K562 (cell line): ENCODE results near the gene SRGAP3.

ENCODE experiments used
- CBX8 ChIP-seq: fragments of 200-600 bp; sonication (generic); IDR thresholded peaks from 2 replicates; pipeline ENCODE4 v1.6.1; 2012; ENCODE audit warnings: borderline replicate concordance, mixed run types, low read depth, mild to moderate bottlenecking, moderate library complexity, mixed read lengths, low read length, control low read depth, inconsistent platforms; ENCODE audit not compliant: poor library complexity, severe bottlenecking; ENCODE audit errors: extremely low read depth
- EP300 ChIP-seq: IDR thresholded peaks from 2 replicates; pipeline ENCODE4 v1.6.1; 2012; ENCODE audit warnings: low read length, improper control_type of control experiment
- POLR2A ChIP-seq: fragments of 450-650 bp; conservative IDR thresholded peaks from 2 replicates; pipeline ENCODE4 v1.6.1; 2016
- POLR2AphosphoS5 ChIP-seq: IDR thresholded peaks from 2 replicates; pipeline ENCODE4 v1.6.1; 2011; ENCODE audit warnings: mild to moderate bottlenecking, low read depth, low read length, moderate library complexity; ENCODE audit not compliant: control insufficient read depth, insufficient read depth
- PRPF4 ChIP-seq: fragments of 200-400 bp; formaldehyde crosslinking; IDR thresholded peaks from one replicate; pipeline ENCODE4 v1.6.1; 2017; ENCODE audit warnings: low read length, low read depth, mild to moderate bottlenecking; ENCODE audit not compliant: insufficient read depth, poor library complexity, severe bottlenecking
- PTRF ChIP-seq: fragments of 450-650 bp; IDR thresholded peaks from 2 replicates; pipeline ENCODE4 v1.6.1; 2016; ENCODE audit warnings: mild to moderate bottlenecking, missing genetic modification characterization, missing compliant biosample characterization
- ZFX ChIP-seq: sonication (generic); formaldehyde crosslinking; IDR thresholded peaks from 2 replicates; pipeline ENCODE4 v1.8.0; 2022; ENCODE audit warnings: mild to moderate bottlenecking, missing genetic modification reagents, moderate library complexity
- ZNF274 ChIP-seq: IDR thresholded peaks from 2 replicates; pipeline ENCODE4 v1.6.1; 2011; ENCODE audit warnings: low read depth, mild to moderate bottlenecking, low read length, moderate library complexity, borderline replicate concordance
- ZNF57 ChIP-seq: fragments of 450-650 bp; formaldehyde crosslinking; IDR thresholded peaks from 2 replicates; pipeline ENCODE4 v1.4.0; 2020; ENCODE audit warnings: mild to moderate bottlenecking, moderate library complexity
- TF ChIP-seq, protein P1 (sequence below): fragments of 250-450 bp; sonication (Bioruptor Pico); IDR thresholded peaks from 2 replicates; pipeline ENCODE4 v1.5.0; 2021; ENCODE audit warnings: mild to moderate bottlenecking, borderline replicate concordance
- TF ChIP-seq, protein P2 (sequence below): fragments of 250-450 bp; sonication (Bioruptor Pico); IDR thresholded peaks from 2 replicates; pipeline ENCODE4 v1.4.0; 2020
- TF ChIP-seq, protein P3 (sequence below), 3 experiments: IDR thresholded peaks in 2 of 3; conservative IDR thresholded peaks in 1 of 3; 2 replicates each; pipeline ENCODE4 v1.5.1; 2011 to 2012; ENCODE audit warnings: low read length in 3 of 3, mild to moderate bottlenecking in 3 of 3, control low read depth in 2 of 3, improper control_type of control experiment in 1 of 3, inconsistent platforms in 1 of 3, low read depth in 1 of 3, mixed read lengths in 1 of 3, moderate library complexity in 1 of 3; ENCODE audit not compliant: insufficient read depth in 2 of 3
- TF ChIP-seq, protein P4 (sequence below): sonication (generic); formaldehyde crosslinking; IDR thresholded peaks from 2 replicates; pipeline ENCODE4 v1.8.1; 2022; ENCODE audit warnings: missing genetic modification reagents

DNA sequence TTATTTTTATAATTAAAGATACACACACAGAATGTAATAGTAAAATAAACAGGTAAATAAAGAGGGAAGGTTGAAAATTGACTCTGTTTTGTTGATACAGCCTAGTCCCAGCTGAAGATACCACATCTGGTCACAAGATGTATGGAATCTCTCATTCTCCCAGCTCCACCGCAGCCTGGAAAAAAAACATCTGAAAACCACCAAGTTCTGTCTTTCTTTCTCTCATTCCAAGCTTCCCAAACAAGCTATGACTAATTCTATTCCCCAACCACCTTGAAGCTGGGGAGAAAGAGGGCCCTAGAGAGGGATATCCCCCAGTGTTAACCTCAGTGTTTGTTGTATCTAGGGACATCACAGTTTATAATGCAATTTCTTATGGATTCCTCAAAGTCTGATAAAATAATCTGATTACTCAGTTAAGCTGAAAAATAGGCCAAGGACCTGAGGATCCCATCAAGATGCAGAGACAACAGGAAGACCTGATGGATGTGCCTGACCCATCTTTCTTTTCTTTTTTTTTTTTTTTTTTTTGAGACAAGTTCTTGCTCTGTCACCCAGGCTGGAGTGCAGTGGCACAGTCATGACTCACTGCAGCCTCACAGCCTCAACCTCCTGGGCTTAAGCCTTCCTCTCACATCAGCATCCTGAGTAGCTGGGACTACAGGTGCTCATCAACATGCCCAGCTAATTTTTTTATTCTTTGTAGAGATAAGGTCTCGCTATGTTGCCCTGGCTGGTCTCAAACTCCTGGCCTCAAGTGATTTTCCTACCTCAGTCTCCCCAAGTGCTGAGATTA is 38.1 kb downstream of the SRGAP3 start:
- TF ChIP-seq CBX8: no peak
- TF ChIP-seq ZNF274: no peak
- no peak for TF ChIP-seq ZFX (CRISPR knock-in tag)
- TF ChIP-seq, protein P1, sequence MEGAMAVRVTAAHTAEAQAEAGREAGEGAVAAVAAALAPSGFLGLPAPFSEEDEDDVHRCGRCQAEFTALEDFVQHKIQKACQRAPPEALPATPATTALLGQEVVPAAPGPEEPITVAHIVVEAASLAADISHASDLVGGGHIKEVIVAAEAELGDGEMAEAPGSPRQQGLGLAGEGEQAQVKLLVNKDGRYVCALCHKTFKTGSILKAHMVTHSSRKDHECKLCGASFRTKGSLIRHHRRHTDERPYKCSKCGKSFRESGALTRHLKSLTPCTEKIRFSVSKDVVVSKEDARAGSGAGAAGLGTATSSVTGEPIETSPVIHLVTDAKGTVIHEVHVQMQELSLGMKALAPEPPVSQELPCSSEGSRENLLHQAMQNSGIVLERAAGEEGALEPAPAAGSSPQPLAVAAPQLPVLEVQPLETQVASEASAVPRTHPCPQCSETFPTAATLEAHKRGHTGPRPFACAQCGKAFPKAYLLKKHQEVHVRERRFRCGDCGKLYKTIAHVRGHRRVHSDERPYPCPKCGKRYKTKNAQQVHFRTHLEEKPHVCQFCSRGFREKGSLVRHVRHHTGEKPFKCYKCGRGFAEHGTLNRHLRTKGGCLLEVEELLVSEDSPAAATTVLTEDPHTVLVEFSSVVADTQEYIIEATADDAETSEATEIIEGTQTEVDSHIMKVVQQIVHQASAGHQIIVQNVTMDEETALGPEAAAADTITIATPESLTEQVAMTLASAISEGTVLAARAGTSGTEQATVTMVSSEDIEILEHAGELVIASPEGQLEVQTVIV (CRISPR knock-in tag): no peak
- no peak for TF ChIP-seq PTRF
- TF ChIP-seq EP300: no peak
- no peak for TF ChIP-seq ZNF57 (CRISPR knock-in tag)
- TF ChIP-seq, protein P2, sequence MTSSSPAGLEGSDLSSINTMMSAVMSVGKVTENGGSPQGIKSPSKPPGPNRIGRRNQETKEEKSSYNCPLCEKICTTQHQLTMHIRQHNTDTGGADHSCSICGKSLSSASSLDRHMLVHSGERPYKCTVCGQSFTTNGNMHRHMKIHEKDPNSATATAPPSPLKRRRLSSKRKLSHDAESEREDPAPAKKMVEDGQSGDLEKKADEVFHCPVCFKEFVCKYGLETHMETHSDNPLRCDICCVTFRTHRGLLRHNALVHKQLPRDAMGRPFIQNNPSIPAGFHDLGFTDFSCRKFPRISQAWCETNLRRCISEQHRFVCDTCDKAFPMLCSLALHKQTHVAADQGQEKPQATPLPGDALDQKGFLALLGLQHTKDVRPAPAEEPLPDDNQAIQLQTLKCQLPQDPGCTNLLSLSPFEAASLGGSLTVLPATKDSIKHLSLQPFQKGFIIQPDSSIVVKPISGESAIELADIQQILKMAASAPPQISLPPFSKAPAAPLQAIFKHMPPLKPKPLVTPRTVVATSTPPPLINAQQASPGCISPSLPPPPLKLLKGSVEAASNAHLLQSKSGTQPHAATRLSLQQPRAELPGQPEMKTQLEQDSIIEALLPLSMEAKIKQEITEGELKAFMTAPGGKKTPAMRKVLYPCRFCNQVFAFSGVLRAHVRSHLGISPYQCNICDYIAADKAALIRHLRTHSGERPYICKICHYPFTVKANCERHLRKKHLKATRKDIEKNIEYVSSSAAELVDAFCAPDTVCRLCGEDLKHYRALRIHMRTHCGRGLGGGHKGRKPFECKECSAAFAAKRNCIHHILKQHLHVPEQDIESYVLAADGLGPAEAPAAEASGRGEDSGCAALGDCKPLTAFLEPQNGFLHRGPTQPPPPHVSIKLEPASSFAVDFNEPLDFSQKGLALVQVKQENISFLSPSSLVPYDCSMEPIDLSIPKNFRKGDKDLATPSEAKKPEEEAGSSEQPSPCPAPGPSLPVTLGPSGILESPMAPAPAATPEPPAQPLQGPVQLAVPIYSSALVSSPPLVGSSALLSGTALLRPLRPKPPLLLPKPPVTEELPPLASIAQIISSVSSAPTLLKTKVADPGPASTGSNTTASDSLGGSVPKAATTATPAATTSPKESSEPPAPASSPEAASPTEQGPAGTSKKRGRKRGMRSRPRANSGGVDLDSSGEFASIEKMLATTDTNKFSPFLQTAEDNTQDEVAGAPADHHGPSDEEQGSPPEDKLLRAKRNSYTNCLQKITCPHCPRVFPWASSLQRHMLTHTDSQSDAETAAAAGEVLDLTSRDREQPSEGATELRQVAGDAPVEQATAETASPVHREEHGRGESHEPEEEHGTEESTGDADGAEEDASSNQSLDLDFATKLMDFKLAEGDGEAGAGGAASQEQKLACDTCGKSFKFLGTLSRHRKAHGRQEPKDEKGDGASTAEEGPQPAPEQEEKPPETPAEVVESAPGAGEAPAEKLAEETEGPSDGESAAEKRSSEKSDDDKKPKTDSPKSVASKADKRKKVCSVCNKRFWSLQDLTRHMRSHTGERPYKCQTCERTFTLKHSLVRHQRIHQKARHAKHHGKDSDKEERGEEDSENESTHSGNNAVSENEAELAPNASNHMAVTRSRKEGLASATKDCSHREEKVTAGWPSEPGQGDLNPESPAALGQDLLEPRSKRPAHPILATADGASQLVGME: no peak
- no peak for TF ChIP-seq POLR2A
- TF ChIP-seq, protein P3, sequence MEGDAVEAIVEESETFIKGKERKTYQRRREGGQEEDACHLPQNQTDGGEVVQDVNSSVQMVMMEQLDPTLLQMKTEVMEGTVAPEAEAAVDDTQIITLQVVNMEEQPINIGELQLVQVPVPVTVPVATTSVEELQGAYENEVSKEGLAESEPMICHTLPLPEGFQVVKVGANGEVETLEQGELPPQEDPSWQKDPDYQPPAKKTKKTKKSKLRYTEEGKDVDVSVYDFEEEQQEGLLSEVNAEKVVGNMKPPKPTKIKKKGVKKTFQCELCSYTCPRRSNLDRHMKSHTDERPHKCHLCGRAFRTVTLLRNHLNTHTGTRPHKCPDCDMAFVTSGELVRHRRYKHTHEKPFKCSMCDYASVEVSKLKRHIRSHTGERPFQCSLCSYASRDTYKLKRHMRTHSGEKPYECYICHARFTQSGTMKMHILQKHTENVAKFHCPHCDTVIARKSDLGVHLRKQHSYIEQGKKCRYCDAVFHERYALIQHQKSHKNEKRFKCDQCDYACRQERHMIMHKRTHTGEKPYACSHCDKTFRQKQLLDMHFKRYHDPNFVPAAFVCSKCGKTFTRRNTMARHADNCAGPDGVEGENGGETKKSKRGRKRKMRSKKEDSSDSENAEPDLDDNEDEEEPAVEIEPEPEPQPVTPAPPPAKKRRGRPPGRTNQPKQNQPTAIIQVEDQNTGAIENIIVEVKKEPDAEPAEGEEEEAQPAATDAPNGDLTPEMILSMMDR (IDR thresholded peaks at IDR 0.05 in 2 of 3, conservative IDR thresholded peaks at IDR 0.05 in 1 of 3; ENCODE audit: insufficient read depth in 2 of 3, low read depth in 1 of 3, low read length in 3 of 3): no peak
- TF ChIP-seq, protein P4, sequence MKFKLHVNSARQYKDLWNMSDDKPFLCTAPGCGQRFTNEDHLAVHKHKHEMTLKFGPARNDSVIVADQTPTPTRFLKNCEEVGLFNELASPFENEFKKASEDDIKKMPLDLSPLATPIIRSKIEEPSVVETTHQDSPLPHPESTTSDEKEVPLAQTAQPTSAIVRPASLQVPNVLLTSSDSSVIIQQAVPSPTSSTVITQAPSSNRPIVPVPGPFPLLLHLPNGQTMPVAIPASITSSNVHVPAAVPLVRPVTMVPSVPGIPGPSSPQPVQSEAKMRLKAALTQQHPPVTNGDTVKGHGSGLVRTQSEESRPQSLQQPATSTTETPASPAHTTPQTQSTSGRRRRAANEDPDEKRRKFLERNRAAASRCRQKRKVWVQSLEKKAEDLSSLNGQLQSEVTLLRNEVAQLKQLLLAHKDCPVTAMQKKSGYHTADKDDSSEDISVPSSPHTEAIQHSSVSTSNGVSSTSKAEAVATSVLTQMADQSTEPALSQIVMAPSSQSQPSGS (CRISPR knock-in tag): no peak
- no peak for TF ChIP-seq POLR2AphosphoS5
- no peak for TF ChIP-seq PRPF4
